GM19193 (cell line): ENCODE data around the gene WNT7B.

Experiments
- POLR2A ChIP-seq: IDR thresholded peaks from 4 replicates; pipeline ENCODE4 v1.6.1; 2011; ENCODE audit not compliant: insufficient read depth, insufficient read length; ENCODE audit errors: extremely low read depth

WNT7B gene

GRCh38 chr22:45883811-45884170 lies 93.2 kb downstream of the WNT7B start:
- TF ChIP-seq POLR2A = no peak

DNA sequence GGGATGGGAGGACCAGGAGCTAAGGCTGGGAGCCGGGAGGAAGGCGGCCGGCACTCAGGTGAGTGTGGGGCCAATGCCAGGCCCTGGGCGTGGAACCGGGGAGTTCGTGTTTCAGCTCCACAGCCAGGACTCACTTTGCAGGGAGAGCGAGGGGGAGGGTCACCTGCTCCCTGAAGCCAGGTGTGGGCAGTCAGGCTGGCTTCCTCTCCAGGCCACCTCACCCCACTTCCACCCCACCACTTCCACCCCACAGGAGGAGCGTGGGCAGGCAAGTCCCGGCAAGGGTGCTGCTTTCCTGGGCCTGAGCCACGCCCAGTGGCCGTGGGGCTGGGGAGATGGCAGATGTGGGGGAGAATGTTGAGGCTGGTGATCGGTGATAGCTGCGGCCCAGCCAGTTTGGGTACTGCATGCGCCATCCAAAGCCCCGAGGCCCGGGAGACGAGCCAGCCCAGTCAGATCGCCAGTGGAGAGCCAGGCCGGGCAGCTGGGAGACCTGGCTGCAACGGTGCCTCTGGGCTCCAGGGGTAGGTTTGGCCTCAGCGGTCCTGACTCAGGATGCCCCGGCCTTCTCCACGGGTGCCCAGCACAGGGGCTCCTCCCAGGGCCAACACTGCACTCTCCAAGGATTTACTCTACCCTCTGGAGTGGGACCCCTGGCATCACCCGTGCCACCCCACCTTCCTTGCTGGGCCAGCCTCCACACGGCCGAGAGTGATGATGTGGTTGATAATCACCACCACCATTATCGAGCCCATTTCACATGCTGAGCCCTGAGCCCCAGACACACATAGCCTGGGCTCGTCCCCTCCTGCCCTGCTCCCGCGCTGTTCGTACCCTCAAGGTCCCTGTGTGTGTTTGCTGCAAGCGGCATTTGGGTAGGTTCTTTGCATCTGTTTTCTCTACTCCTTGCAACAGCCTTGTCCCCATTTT lies 93.8 kb downstream of the WNT7B start:
- no peak for TF ChIP-seq POLR2A

- TF ChIP-seq POLR2A = no peak
Observed at GRCh38 chr22:45881524-45881875, 95.5 kb downstream of the WNT7B start.

DNA sequence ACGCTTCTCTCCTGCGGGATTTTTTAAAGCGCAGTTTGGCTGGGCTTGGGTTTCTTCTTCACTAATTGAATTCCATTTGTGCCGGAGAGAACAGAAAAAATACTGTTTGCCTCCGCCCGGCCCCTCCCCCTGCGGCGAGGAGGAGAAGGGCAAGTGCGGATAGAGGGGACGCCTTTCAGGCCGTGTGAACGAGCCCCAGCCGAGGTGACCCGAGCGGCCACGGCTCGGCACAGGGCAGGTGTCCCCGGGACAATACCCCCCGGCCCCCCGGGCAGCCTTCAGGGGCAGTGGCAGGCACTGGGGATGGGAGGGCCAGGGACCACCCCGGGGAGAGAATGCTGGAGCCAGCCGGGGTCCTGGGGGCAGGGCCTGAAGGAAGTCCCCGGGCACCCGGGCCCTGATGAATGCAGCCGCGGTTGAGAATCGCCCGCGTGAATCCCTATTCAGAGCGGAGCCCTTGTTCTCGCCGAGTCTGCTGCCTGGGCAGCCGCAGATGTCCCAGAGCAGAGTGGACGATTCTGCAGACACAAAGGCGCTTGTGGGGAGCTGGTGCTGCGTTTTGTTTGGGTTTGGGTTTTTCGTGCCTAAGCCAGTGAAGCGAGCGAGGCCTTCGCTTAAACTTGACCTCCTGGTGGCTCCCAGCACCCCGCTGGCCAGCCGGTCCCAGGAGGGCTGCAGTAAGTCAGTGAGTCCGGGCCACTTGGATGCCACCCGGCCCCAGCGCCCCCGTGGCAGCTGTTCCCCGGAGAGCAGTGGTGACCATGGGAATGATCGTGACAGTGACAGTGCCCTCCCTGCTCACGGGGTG lies 96.0 kb downstream of the WNT7B start:
- TF ChIP-seq POLR2A = no peak

GRCh38 chr22:45880091-45880715 lies 96.8 kb downstream of the WNT7B start:
- TF ChIP-seq POLR2A = no peak

DNA sequence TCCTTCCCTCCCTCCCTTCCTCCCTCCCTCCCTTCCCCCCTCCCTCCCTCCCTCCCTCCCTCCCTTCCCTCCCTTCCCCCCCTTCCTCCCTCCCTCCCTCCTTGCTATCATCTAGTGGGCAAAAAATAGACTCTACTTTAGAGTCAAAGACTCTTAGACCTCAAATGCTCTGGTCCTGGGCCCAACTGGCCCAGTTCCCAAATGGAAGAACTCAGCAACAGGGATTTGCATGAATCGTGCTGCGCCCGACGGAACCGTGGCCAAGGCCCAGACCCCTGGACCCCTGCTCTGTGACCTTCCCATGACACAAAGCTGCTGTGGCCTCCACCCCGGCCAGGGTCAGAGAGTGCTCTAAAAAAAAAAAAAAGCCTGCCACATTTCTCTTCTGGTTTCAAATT lies 97.4 kb downstream of the WNT7B start:
- TF ChIP-seq POLR2A = no peak

DNA sequence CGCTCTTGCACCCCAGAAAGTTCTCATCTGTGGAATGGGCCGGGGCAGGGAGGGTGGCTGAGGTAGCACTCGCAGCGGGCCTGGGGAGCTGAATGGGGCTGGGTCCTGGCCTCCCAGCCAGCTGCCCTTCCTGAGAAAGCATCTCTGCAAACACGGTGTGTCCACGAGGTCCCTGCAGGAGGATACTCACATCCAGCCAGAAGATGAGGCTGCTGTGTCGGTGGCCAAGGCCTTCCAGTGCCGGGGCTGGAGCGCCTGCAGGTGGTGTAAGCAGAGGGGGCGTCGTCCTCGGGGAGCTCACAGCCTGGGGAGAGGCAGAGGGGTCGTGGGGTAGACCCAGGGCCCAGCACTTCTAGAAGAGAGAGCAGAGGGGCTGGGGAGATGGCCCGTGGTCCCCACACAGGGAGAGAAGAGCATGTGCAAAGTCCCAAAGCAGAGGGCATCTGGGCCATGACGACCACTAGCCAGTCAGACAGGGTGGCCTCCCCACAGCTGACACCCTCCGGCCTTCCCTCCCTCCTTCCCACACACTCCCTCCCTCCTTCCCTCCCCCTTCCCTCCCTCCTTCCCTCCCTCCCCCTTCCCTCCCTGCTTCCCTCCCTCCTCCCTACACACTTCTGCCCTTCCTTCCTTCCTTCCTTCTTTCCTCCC lies 97.9 kb downstream of the WNT7B start:
- no peak for TF ChIP-seq POLR2A

DNA sequence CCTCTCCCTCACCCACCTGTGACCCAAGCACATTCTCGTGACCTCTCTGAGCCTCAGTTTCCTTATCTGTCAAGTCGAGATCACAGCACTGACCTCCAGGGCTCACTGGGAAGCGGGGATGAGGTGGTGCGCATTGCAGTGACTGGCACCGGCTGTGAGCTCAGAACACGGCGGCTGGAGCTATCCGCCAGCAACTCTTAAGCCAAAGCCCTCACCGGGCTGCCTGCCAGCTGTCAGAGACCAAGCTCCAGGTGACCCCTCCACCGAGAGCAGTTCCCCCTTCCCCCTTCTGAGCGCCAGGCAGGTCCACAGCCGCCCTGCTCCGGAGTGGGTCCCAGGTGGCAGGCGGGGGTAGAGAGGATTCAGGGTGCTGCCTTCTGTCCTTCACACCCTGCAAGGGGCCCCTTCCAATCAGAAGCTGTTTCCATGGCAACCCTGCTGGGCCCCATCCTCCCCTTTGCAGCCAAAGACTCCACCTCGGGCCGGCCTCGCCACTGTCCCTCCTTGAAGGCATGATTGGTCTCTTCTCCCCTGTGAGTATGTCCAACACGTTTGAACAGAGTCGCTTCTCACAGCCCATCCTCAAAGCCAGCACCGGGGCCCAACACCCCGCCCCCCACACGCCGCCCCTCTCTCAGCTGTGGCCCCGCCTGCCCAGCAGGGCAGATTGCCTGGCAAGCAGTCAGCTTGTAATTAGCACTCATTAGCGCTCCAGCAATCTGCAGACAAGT lies 98.7 kb downstream of the WNT7B start:
- TF ChIP-seq POLR2A = no peak

GRCh38 chr22:45877651-45878050 lies 99.3 kb downstream of the WNT7B start:
- no peak for TF ChIP-seq POLR2A

DNA sequence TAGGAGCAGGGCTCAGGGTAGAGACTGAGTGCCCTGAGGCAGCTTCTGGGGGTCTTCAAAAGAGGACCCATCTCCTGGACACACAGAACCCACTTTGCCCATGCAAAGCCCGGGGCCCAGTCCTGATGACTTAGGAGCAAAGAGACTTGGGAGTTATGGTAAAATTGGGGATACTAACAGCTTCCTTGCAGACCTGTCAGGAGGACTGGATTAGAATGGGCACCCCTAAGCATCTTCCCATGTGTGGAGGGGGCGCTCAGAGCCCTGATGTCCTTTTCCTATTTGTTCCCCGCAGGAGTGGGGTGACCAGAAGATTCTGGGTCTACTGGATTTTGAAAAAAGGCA lies 100.0 kb downstream of the WNT7B start:
- TF ChIP-seq POLR2A = no peak

DNA sequence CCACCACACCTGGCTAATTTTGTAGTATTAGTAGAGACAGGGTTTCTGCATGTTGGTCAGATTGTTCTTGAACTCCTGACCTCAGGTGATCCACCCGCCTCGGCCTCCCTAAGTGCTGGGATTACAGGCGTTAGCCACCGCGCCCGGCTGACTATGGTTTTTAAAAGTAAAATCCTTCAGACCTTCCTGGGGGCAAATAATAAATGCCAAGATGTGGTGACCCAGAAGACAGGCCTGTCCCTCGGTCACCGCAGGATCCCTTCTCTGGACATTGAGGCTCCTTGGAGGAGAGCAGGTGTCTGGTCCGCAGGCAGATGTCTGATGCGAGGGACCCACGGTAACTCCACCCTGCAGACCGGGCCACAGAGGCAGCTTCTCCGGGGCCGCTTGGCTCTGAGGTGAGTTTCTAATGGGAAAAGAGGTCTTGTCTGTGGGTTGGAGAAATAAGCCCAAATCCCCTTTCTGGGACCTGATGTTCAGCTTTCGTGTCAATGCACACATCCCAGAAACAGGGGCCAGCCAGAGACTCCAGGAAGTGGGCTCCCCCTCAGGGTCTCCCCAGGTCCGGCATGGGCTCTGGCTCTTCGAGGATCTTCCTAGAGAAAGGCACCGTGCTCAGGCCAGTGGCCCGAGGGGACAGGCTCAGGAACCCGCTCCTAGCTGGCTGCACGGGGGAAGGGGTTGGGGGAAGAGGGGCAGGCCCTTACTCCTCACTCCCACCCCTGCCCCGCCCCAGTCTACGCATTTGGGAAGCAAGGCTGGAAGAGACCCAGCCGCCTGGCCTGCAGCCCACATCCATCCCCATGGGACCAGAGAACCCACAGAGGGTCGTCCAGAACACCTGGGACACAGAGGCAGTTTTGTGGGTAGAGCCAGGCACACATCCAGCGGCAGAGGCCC lies 100.6 kb downstream of the WNT7B start:
- no peak for TF ChIP-seq POLR2A

DNA sequence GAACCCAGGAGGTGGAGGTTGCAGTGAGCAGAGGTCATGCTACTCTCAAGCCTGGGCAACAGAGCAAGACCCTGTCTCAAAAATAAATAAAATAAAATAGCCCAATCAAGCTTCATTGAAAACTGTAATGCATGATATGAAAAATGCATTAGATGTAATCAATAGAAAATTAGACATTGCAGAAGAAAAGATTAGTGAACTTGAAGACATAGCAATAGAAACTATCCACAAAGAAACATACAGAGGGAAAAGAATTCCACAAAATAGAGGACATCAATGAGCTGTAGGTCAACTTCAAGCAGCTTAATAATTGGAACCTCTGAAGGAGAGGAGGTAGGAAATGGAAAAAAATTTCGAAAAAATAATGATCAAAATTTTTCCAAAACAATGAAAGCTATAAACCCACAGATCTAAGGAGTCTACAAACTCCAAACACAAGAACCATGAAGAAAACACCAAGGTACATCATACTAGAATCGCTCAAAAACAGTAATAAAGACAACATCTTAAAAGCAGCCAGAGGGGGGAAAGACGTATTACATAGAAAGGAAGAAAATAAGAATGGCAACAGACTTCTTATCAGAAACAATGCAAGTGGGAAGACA lies 104.2 kb downstream of the WNT7B start:
- no peak for TF ChIP-seq POLR2A

- no peak for TF ChIP-seq POLR2A
Observed at GRCh38 chr22:45871721-45872120, 105.2 kb downstream of the WNT7B start.
